SU-DHL-6 (cell line): Measurements from ENCODE around the gene DTNBP1.

ENCODE experiments used
- H2AFZ ChIP-seq: fragments of 200-600 bp; sonication (generic); 2 replicates; pipeline ENCODE4 v1.6.1; 2014; ENCODE audit warnings: low read depth, mild to moderate bottlenecking, moderate library complexity, mixed read lengths, antibody characterized with exemption, low read length; ENCODE audit not compliant: severe bottlenecking
- H3F3A ChIP-seq: fragments of 200-600 bp; shearing (Covaris generic); 2 replicates; pipeline ENCODE4 v1.6.0; 2016; ENCODE audit warnings: antibody characterized with exemption, mild to moderate bottlenecking; ENCODE audit not compliant: insufficient read depth
- H3K27ac ChIP-seq: fragments of 200-600 bp; sonication (generic); 2 replicates; pipeline ENCODE4 v1.5.1; 2016; ENCODE audit warnings: low read depth, mild to moderate bottlenecking, low read length, moderate library complexity, mixed read lengths
- H3K27me3 ChIP-seq: fragments of 200-600 bp; sonication (generic), shearing (Covaris generic); 2 replicates; pipeline ENCODE4 v1.6.0; 2014; ENCODE audit warnings: mild to moderate bottlenecking, low read length
- H3K36me3 ChIP-seq: fragments of 200-600 bp; sonication (generic); 2 replicates; pipeline ENCODE4 v1.6.1; 2014; ENCODE audit warnings: mild to moderate bottlenecking, low read length, mixed read lengths
- H3K4me2 ChIP-seq: fragments of 300-600, 200-600 bp; shearing (Covaris generic), sonication (generic); 2 replicates; pipeline ENCODE4 v1.6.0; 2014; ENCODE audit warnings: low read length, low read depth, mild to moderate bottlenecking; ENCODE audit not compliant: poor library complexity, severe bottlenecking
- H3K4me3 ChIP-seq: fragments of 200-600 bp; sonication (generic); 2 replicates; pipeline ENCODE4 v1.5.1; 2014; ENCODE audit warnings: antibody characterized with exemption, low read length, mild to moderate bottlenecking, mixed read lengths; ENCODE audit not compliant: insufficient read depth, poor library complexity, severe bottlenecking
- H3K79me2 ChIP-seq: fragments of 200-600 bp; sonication (generic); 2 replicates; pipeline ENCODE4 v1.6.1; 2014; ENCODE audit warnings: mild to moderate bottlenecking, low read length, moderate library complexity; ENCODE audit not compliant: insufficient read depth
- H3K9ac ChIP-seq: fragments of 200-600 bp; sonication (generic); 2 replicates; pipeline ENCODE4 v1.7.0; 2014; ENCODE audit warnings: mild to moderate bottlenecking, low read length
- H3K9me2 ChIP-seq: fragments of 200-600 bp; sonication (generic); replicated peaks from 2 replicates; pipeline ENCODE4 v1.6.1; 2014; ENCODE audit warnings: low read length; ENCODE audit not compliant: insufficient read depth
- H3K9me3 ChIP-seq: fragments of 200-600 bp; sonication (generic); 2 replicates; pipeline ENCODE4 v1.6.1; 2014; ENCODE audit warnings: low read length, mixed read lengths; ENCODE audit not compliant: insufficient read depth
- H4K20me1 ChIP-seq: fragments of 200-600 bp; sonication (generic); 2 replicates; pipeline ENCODE4 v1.6.1; 2014; ENCODE audit warnings: low read depth, mild to moderate bottlenecking, antibody characterized with exemption, low read length, moderate library complexity, mixed read lengths
- CTCF ChIP-seq: fragments of 200-600 bp; sonication (generic); IDR thresholded peaks from one replicate; pipeline ENCODE4 v1.5.1; 2017; ENCODE audit warnings: antibody characterized with exemption, mild to moderate bottlenecking, low read length, moderate library complexity; ENCODE audit not compliant: insufficient read depth, poor library complexity, severe bottlenecking
- EZH2phosphoT487 ChIP-seq: fragments of 200-600 bp; sonication (generic), shearing (Covaris generic); conservative IDR thresholded peaks from 2 replicates; pipeline ENCODE4 v1.6.1; 2018; ENCODE audit warnings: mild to moderate bottlenecking, antibody characterized with exemption, low read length, moderate library complexity, mixed read lengths

The DTNBP1 gene

GRCh38 chr6:15512721-15513120, 150.1 kb downstream of the DTNBP1 start:
- no peak overlapping the region for H3K9ac ChIP-seq
- TF ChIP-seq EZH2phosphoT487 (no peak), CTCF (no peak)
- no peaks in the 10 kb centered on the region for H3K79me2 ChIP-seq
- H3K9me2 ChIP-seq: no peaks in the 10 kb centered on the region
- H3K4me3 ChIP-seq: no peak overlapping the region
- no peak overlapping the region for H3K4me2 ChIP-seq
- no peak overlapping the region for H2AFZ ChIP-seq
- H3K36me3 ChIP-seq: no peaks in the 10 kb centered on the region
- H3K27ac ChIP-seq: no peak overlapping the region
- no peaks in the 10 kb centered on the region for H4K20me1 ChIP-seq
- no peaks in the 10 kb centered on the region for H3K9me3 ChIP-seq
- H3F3A ChIP-seq: no peaks in the 10 kb centered on the region
- H3K27me3 ChIP-seq: no peaks in the 10 kb centered on the region

GRCh38 chr6:15512126-15512525, 150.7 kb downstream of the DTNBP1 start:
- Histone ChIP-seq H3K27ac (no peak overlapping the region), H3K36me3 (no peaks in the 10 kb centered on the region)

GRCh38 chr6:15511248-15512125, 151.3 kb downstream of the DTNBP1 start:
- H3K9ac ChIP-seq: no peak overlapping the region
- no peak overlapping the region for H3K27ac ChIP-seq
- H2AFZ ChIP-seq: no peak overlapping the region
- H3K9me2 ChIP-seq: no peaks in the 10 kb centered on the region
- H3K4me3 ChIP-seq: no peak overlapping the region
- H3K27me3 ChIP-seq: no peaks in the 10 kb centered on the region
- no peaks in the 10 kb centered on the region for H3F3A ChIP-seq
- no peak for TF ChIP-seq EZH2phosphoT487
- TF ChIP-seq CTCF: no peak
- no peaks in the 10 kb centered on the region for H4K20me1 ChIP-seq
- H3K9me3 ChIP-seq: no peaks in the 10 kb centered on the region
- H3K4me2 ChIP-seq: no peak overlapping the region
- no peaks in the 10 kb centered on the region for H3K36me3 ChIP-seq
- no peaks in the 10 kb centered on the region for H3K79me2 ChIP-seq

More at GRCh38 chr6:15512126-15512525, 150.7 kb downstream of the DTNBP1 start:
- no peak overlapping the region for H3K4me3 ChIP-seq
- H3K27me3 ChIP-seq: no peaks in the 10 kb centered on the region
- no peaks in the 10 kb centered on the region for H4K20me1 ChIP-seq
- H3K9me3 ChIP-seq: no peaks in the 10 kb centered on the region
- H3K9ac ChIP-seq: no peak overlapping the region
- H3F3A ChIP-seq: no peaks in the 10 kb centered on the region
- no peaks in the 10 kb centered on the region for H3K9me2 ChIP-seq
- H3K79me2 ChIP-seq: no peaks in the 10 kb centered on the region
- TF ChIP-seq CTCF: peak; percentile 22
- TF ChIP-seq EZH2phosphoT487: no peak
- H3K4me2 ChIP-seq: no peak overlapping the region
- no peak overlapping the region for H2AFZ ChIP-seq
